22Rv1 (cell line): ENCODE measurements around the gene JPH3.

Experiments used
- H3K27ac ChIP-seq: fragments of 450-650 bp; 2 replicates; pipeline ENCODE4 v1.5.1; 2017
- CTCF ChIP-seq: fragments of 450-650 bp; IDR thresholded peaks from 2 replicates; pipeline ENCODE4 v1.5.1; 2017; ENCODE audit warnings: mild to moderate bottlenecking
- ZFX ChIP-seq: fragments of 450-650 bp; IDR thresholded peaks from 2 replicates; pipeline ENCODE4 v1.6.1; 2017; ENCODE audit warnings: antibody characterized with exemption, borderline replicate concordance

JPH3 gene

GRCh38 chr16:87734644-87735043 lies 132.3 kb downstream of the JPH3 start:
- H3K27ac ChIP-seq: no peak overlapping the region
- no peak for TF ChIP-seq ZFX
- no peak for TF ChIP-seq CTCF

GRCh38 chr16:87735270-87736007 lies 133.1 kb downstream of the JPH3 start:
- H3K27ac ChIP-seq: no peak overlapping the region

GRCh38 chr16:87736008-87736382 lies 133.7 kb downstream of the JPH3 start:
- TF ChIP-seq CTCF (no peak), ZFX (no peak)
- no peak overlapping the region for H3K27ac ChIP-seq

More at GRCh38 chr16:87735270-87736007, 133.1 kb downstream of the JPH3 start:
- no peak for TF ChIP-seq ZFX
- no peak for TF ChIP-seq CTCF

- TF ChIP-seq CTCF: no peak
- TF ChIP-seq ZFX: no peak
- no peak overlapping the region for H3K27ac ChIP-seq
Observed at GRCh38 chr16:87739801-87740200, 137.5 kb downstream of the JPH3 start.

- TF ChIP-seq CTCF (no peak), ZFX (no peak)
Observed at GRCh38 chr16:87740441-87740840, 138.1 kb downstream of the JPH3 start.

GRCh38 chr16:87740909-87741424 lies 138.7 kb downstream of the JPH3 start:
- no peak for TF ChIP-seq CTCF
- H3K27ac ChIP-seq: no peak overlapping the region

More at GRCh38 chr16:87740441-87740840, 138.1 kb downstream of the JPH3 start:
- no peak overlapping the region for H3K27ac ChIP-seq

- H3K27ac ChIP-seq: no peak overlapping the region
- no peak for TF ChIP-seq CTCF
- TF ChIP-seq ZFX: no peak
Observed at GRCh38 chr16:87741700-87742415, 139.6 kb downstream of the JPH3 start.
